Measurements from ENCODE around the gene RASSF7. TPM values are rescaled to one million over a fixed set of nuclear protein-coding genes. Genes with fewer than 3 reads are reported as not detected.

RASSF7 gene
- total RNA-seq, 1 donor from 2014 or later: 12.8 TPM

GRCh38 chr11:555227-555779 lies 5.5 kb upstream of the RASSF7 start:
- Mint-ChIP-seq H3K36me3 (no peaks in the 10 kb centered on the region), H3K4me1 (peaks cover 11% of the 10 kb centered on the region), H3K27me3 (ENCODE audit: insufficient read depth, low read depth) (peaks cover 18% of the 10 kb centered on the region), H3K9me3 (peaks cover 2% of the 10 kb centered on the region), H3K4me3 (peak overlapping the region; percentile 77), H3K27ac (no peak overlapping the region)
- Histone ChIP-seq H3F3A (ENCODE audit: low read depth) (peaks cover 30% of the 10 kb centered on the region), H3K27ac (no peak overlapping the region), H4K20me1 (ENCODE audit: low read depth) (peaks cover 11% of the 10 kb centered on the region), H3K9ac (no peak overlapping the region), H3K79me2 (ENCODE audit: low read depth) (no peaks in the 10 kb centered on the region), H3K9me3 (ENCODE audit: low read depth) (no peaks in the 10 kb centered on the region), H3K36me3 (no peaks in the 10 kb centered on the region), H3K27me3 (peaks cover 47% of the 10 kb centered on the region), H3K4me3 (peak overlapping the region; percentile 83), H3K4me2 (peak overlapping the region; percentile 100), H2AFZ (replicated peaks) (peak overlapping the region; percentile 96), H3K4me1 (peaks cover 11% of the 10 kb centered on the region)
- TF ChIP-seq EZH2 (IDR thresholded peaks at IDR 0.05) (no peak), CTCF (IDR thresholded peaks at IDR 0.05) (no peak), EZH2phosphoT487 (IDR thresholded peaks at IDR 0.05) (peak; percentile 37)
- peak; percentile 63 for DNase-seq (ENCODE audit: low spot score)

GRCh38 chr11:555780-556661 lies 4.7 kb upstream of the RASSF7 start:
- Histone ChIP-seq H3K27me3 (peaks cover 47% of the 10 kb centered on the region), H3K9me3 (ENCODE audit: low read depth) (no peaks in the 10 kb centered on the region), H3K79me2 (ENCODE audit: low read depth) (peaks cover under 1% of the 10 kb centered on the region), H3K27ac (no peak overlapping the region), H2AFZ (replicated peaks) (peak overlapping the region; percentile 96), H3K4me1 (peaks cover 11% of the 10 kb centered on the region), H3K4me2 (peak overlapping the region; percentile 100), H3K36me3 (no peaks in the 10 kb centered on the region), H3K9ac (no peak overlapping the region), H3K4me3 (peak overlapping the region; percentile 83), H3F3A (ENCODE audit: low read depth) (peaks cover 33% of the 10 kb centered on the region), H4K20me1 (ENCODE audit: low read depth) (peaks cover 11% of the 10 kb centered on the region)
- TF ChIP-seq EZH2phosphoT487 (IDR thresholded peaks at IDR 0.05) (peak; percentile 86), EZH2 (IDR thresholded peaks at IDR 0.05) (peak; percentile 98), CTCF (IDR thresholded peaks at IDR 0.05) (no peak)
- peaks cover 11% of the 10 kb centered on the region for H3K4me1 Mint-ChIP-seq
- peaks cover 2% of the 10 kb centered on the region for H3K9me3 Mint-ChIP-seq
- peak; percentile 65 for DNase-seq (ENCODE audit: low spot score)
- H3K27me3 Mint-ChIP-seq (ENCODE audit: insufficient read depth, low read depth): peaks cover 18% of the 10 kb centered on the region
- no peak overlapping the region for H3K27ac Mint-ChIP-seq
- H3K36me3 Mint-ChIP-seq: no peaks in the 10 kb centered on the region
- H3K4me3 Mint-ChIP-seq: peak overlapping the region; percentile 71

- TF ChIP-seq EZH2phosphoT487 (IDR thresholded peaks at IDR 0.05): no peak
- no peak for TF ChIP-seq EZH2 (IDR thresholded peaks at IDR 0.05)
- peaks cover 18% of the 10 kb centered on the region for H3K27me3 Mint-ChIP-seq (ENCODE audit: insufficient read depth, low read depth)
- Histone ChIP-seq H3K9me3 (ENCODE audit: low read depth) (no peaks in the 10 kb centered on the region), H4K20me1 (ENCODE audit: low read depth) (peaks cover 17% of the 10 kb centered on the region), H3K27me3 (peaks cover 51% of the 10 kb centered on the region), H3K27ac (no peak overlapping the region), H3K9ac (no peak overlapping the region), H3K79me2 (ENCODE audit: low read depth) (peaks cover 7% of the 10 kb centered on the region), H3F3A (ENCODE audit: low read depth) (peaks cover 33% of the 10 kb centered on the region), H2AFZ (replicated peaks) (no peak overlapping the region), H3K36me3 (no peaks in the 10 kb centered on the region), H3K4me2 (peak overlapping the region; percentile 100), H3K4me1 (peaks cover 14% of the 10 kb centered on the region), H3K4me3 (peak overlapping the region; percentile 83)
- peaks cover 11% of the 10 kb centered on the region for H3K4me1 Mint-ChIP-seq
- no peak overlapping the region for H3K27ac Mint-ChIP-seq
- no peaks in the 10 kb centered on the region for H3K36me3 Mint-ChIP-seq
- H3K4me3 Mint-ChIP-seq: peak overlapping the region; percentile 71
- no peak for DNase-seq (ENCODE audit: low spot score)
- peaks cover 2% of the 10 kb centered on the region for H3K9me3 Mint-ChIP-seq
Observed at GRCh38 chr11:556662-557256, 4.0 kb upstream of the RASSF7 start.
